Esophagus muscularis mucosa (tissue), 4 donors: ENCODE results near the gene BPIFB2. TPM values are rescaled to one million over a fixed set of nuclear protein-coding genes. Genes with fewer than 3 reads are reported as not detected.

Experiments
- DNase-seq: peaks from one replicate; pipeline ENCODE4 v3.0.0-alpha.2; 2017; ENCODE audit errors: extremely low spot score
- H3K27ac ChIP-seq, 4 donors: fragments of 200-600 bp; sonication (generic); replicated peaks in 1 of 4; 1 replicate in 3 of 4; 2 replicates in 1 of 4; pipeline ENCODE4 v1.5.1; 2016 to 2019; ENCODE audit warnings: mild to moderate bottlenecking in 1 of 4
- H3K27me3 ChIP-seq, 4 donors: fragments of 200-600 bp; sonication (generic); one replicate each; pipeline versions ENCODE4 v1.5.1 to v1.6.0; 2016 to 2019
- H3K36me3 ChIP-seq, 4 donors: fragments of 200-600 bp; sonication (generic); one replicate each; pipeline ENCODE4 v1.5.1; 2016 to 2019
- H3K4me1 ChIP-seq, 4 donors: fragments of 200-600 bp; sonication (generic); one replicate each; pipeline ENCODE4 v1.5.1; 2016 to 2019
- H3K4me3 ChIP-seq, 4 donors: fragments of 200-600 bp; sonication (generic); 1 replicate in 2 of 4; 2 replicates in 2 of 4; pipeline ENCODE4 v1.5.1; 2016 to 2019; ENCODE audit warnings: mild to moderate bottlenecking in 4 of 4, moderate library complexity in 1 of 4
- H3K9me3 ChIP-seq, 4 donors: fragments of 200-600 bp; sonication (generic); 1 replicate in 3 of 4; 2 replicates in 1 of 4; pipeline ENCODE4 v1.5.1; 2016 to 2019
- CTCF ChIP-seq, 3 experiments: fragments of 200-600 bp in 2 of 3; fragments of 450-650 bp in 1 of 3; sonication (generic) in 2 of 3; IDR thresholded peaks; one replicate each; pipeline ENCODE4 v1.5.1; 2017 to 2019; ENCODE audit warnings: antibody characterized with exemption in 3 of 3, mild to moderate bottlenecking in 2 of 3, moderate library complexity in 1 of 3
- EP300 ChIP-seq: sonication (generic); formaldehyde crosslinking; IDR thresholded peaks from one replicate; pipeline ENCODE4 v1.6.1; 2017; ENCODE audit warnings: antibody characterized with exemption
- POLR2A ChIP-seq: fragments of 450-650 bp; IDR thresholded peaks from one replicate; pipeline ENCODE4 v1.6.1; 2017; ENCODE audit warnings: antibody characterized with exemption, moderate library complexity, mild to moderate bottlenecking, low read depth
- POLR2AphosphoS5 ChIP-seq, 2 donors: sonication (generic); formaldehyde crosslinking; IDR thresholded peaks; one replicate each; pipeline ENCODE4 v1.6.1; 2017; ENCODE audit warnings: antibody characterized with exemption in 2 of 2
- WGBS: methylation state at CpG from one replicate; pipeline ENCODE4 v1.1.5; 2018; 5-methylcytosine and 5-hydroxymethylcytosine counted together
- intact Hi-C: fragments of 100-400 bp; cut with DNase I; formaldehyde crosslinking; loops from one replicate; pipeline ENCODE4 v1.15.1; 2023
- total RNA-seq, 4 donors: library from RNA; depleted of rRNA; stranded (reverse); fragments of >200 nt; gene quantifications; one replicate each; pipeline versions ENCODE4 v1.1.0 to v1.2.1, GENCODE V29; 2016

Gene BPIFB2
- total RNA-seq, 4 donors from 2014 or later: not detected

- TF ChIP-seq POLR2AphosphoS5 (IDR thresholded peaks at IDR 0.05) (no peak), EP300 (no peak), POLR2A (no peak), CTCF (IDR thresholded peaks at IDR 0.05) (no peak)
- peaks cover 0 to 15% (median 0%) of the 10 kb centered on the region in 4 donors for H3K27me3 ChIP-seq
- no peak overlapping the region for H3K4me3 ChIP-seq
- intact Hi-C loops: no loop called here
- peaks cover 0 to 11% (median 7%) of the 10 kb centered on the region in 4 donors for H3K4me1 ChIP-seq
- WGBS: 79% methylated on average over 12 of the region's 12 CpGs
- DNase-seq: no peak
- H3K9me3 ChIP-seq: no peaks in the 10 kb centered on the region
- H3K27ac ChIP-seq: no peak overlapping the region
- no peaks in the 10 kb centered on the region for H3K36me3 ChIP-seq
Measured at GRCh38 chr20:32983459-32984112, 23.9 kb upstream of the BPIFB2 start.

GRCh38 chr20:32984196-32984595 is 23.3 kb upstream of the BPIFB2 start:
- H3K36me3 ChIP-seq: no peaks in the 10 kb centered on the region
- WGBS: 78% methylated on average over 7 of the region's 7 CpGs
- no peak for TF ChIP-seq EP300
- TF ChIP-seq CTCF (IDR thresholded peaks at IDR 0.05): no peak
- TF ChIP-seq POLR2AphosphoS5 (IDR thresholded peaks at IDR 0.05): no peak
- TF ChIP-seq POLR2A: no peak
- intact Hi-C loops: no loop called here
- H3K4me1 ChIP-seq: peaks cover 0 to 11% (median 7%) of the 10 kb centered on the region in 4 donors
- DNase-seq: no peak
- H3K9me3 ChIP-seq: no peaks in the 10 kb centered on the region
- no peak overlapping the region for H3K4me3 ChIP-seq
- no peak overlapping the region for H3K27ac ChIP-seq
- H3K27me3 ChIP-seq: peaks cover 0 to 16% (median 0%) of the 10 kb centered on the region in 4 donors

GRCh38 chr20:32984631-32985354 is 22.7 kb upstream of the BPIFB2 start:
- Histone ChIP-seq H3K4me1 (peaks cover 0 to 11% (median 7%) of the 10 kb centered on the region in 4 donors), H3K27me3 (peaks cover 0 to 22% (median 0%) of the 10 kb centered on the region in 4 donors), H3K27ac (no peak overlapping the region), H3K9me3 (no peaks in the 10 kb centered on the region), H3K36me3 (no peaks in the 10 kb centered on the region), H3K4me3 (no peak overlapping the region)
- intact Hi-C loops: no loop called here
- 90% methylated on average over 8 of the region's 9 CpGs for WGBS
- no peak for DNase-seq
- TF ChIP-seq POLR2A (no peak), EP300 (no peak), POLR2AphosphoS5 (IDR thresholded peaks at IDR 0.05) (no peak), CTCF (IDR thresholded peaks at IDR 0.05) (no peak)

GRCh38 chr20:32985596-32985995 is 21.9 kb upstream of the BPIFB2 start:
- Histone ChIP-seq H3K36me3 (no peaks in the 10 kb centered on the region), H3K27ac (no peak overlapping the region), H3K4me3 (no peak overlapping the region), H3K4me1 (peaks cover 0 to 7% (median 5%) of the 10 kb centered on the region in 4 donors), H3K9me3 (no peaks in the 10 kb centered on the region), H3K27me3 (peaks cover 0 to 25% (median 0%) of the 10 kb centered on the region in 4 donors)
- DNase-seq: no peak
- TF ChIP-seq EP300 (no peak), POLR2AphosphoS5 (IDR thresholded peaks at IDR 0.05) (no peak), POLR2A (no peak), CTCF (IDR thresholded peaks at IDR 0.05) (no peak)
- 88% methylated on average over 6 of the region's 6 CpGs for WGBS
- intact Hi-C loops: no loop called here
